ENCODE data around the gene DHRSX.

DNA sequence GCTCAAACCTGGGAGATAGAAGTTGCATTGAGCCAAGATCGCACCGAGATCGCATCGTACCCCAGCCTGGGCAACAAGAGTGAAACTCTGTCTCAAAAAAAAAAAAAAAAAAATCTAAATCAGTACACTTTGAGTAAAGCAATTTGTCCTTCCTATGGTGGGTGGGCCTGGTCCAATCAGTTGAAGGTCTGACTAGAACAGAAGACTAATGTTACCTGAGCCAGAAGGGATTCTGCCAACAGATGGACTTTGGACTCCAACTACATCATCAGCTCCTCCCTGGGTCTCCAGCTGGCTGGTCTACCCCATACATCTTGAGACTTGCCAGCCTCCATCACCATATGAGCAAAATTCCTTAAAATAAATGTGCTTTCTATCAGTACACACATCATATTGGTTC, 155.2 kb downstream of the DHRSX start:
- TF ChIP-seq POLR2AphosphoS5 (IDR thresholded peaks at IDR 0.05) (no peak), MXI1 (conservative IDR thresholded peaks at IDR 0.05; ENCODE audit: poor library complexity, severe bottlenecking) (no peak), TAF1 (IDR thresholded peaks at IDR 0.05; ENCODE audit: low read depth) (no peak)
- TF ChIP-seq, protein P1, sequence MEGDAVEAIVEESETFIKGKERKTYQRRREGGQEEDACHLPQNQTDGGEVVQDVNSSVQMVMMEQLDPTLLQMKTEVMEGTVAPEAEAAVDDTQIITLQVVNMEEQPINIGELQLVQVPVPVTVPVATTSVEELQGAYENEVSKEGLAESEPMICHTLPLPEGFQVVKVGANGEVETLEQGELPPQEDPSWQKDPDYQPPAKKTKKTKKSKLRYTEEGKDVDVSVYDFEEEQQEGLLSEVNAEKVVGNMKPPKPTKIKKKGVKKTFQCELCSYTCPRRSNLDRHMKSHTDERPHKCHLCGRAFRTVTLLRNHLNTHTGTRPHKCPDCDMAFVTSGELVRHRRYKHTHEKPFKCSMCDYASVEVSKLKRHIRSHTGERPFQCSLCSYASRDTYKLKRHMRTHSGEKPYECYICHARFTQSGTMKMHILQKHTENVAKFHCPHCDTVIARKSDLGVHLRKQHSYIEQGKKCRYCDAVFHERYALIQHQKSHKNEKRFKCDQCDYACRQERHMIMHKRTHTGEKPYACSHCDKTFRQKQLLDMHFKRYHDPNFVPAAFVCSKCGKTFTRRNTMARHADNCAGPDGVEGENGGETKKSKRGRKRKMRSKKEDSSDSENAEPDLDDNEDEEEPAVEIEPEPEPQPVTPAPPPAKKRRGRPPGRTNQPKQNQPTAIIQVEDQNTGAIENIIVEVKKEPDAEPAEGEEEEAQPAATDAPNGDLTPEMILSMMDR (IDR thresholded peaks at IDR 0.05; ENCODE audit: poor library complexity, severe bottlenecking), result no peak

Measured in neural cell (in vitro differentiated cells).